T-helper 2 cell (primary cell): ENCODE measurements around the gene SLCO4C1.

Experiments
- DNase-seq, 5 experiments: peaks; one replicate each; pipeline versions ENCODE4 v3.0.0 to v3.0.0-alpha.2; 2012 to 2022

Gene SLCO4C1

DNA sequence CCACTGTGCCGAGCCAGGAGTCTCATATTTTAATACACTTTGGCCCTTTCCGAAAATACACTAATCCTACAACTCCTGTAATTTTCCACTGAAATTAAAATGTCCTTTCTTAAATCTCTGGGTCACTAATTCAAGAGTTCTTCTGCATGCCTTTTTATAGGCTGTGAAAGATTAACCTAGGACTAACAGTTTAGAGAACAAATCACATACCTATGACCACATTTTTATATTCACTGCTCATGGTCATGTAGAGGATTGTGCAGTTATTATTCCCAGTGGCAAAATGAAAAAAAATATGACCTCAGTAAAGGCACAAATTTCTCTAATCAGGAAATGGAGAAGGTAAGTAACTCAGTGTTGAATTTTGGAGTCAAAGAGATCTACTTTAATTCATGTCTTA, 33.4 kb downstream of the SLCO4C1 start:
- no peak for DNase-seq

DNA sequence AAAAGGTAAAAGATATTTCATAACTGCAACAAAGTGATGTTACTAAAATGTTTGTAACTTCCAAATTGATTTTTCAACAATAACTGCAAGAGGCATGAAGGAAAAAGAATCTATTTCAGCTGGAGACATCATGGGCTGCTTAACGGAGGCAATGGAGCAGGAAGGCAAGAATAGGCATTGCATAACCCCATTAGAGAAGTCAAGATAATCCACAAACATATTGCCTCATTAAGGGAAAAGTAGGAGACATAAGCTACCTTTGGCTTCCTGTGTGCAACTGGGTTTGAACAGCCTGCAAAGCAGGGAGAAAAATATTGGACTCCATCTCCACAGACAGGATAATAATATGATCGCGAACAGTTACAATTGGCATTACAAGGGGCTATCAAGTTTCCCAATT, 46.7 kb downstream of the SLCO4C1 start:
- no peak for DNase-seq

DNA sequence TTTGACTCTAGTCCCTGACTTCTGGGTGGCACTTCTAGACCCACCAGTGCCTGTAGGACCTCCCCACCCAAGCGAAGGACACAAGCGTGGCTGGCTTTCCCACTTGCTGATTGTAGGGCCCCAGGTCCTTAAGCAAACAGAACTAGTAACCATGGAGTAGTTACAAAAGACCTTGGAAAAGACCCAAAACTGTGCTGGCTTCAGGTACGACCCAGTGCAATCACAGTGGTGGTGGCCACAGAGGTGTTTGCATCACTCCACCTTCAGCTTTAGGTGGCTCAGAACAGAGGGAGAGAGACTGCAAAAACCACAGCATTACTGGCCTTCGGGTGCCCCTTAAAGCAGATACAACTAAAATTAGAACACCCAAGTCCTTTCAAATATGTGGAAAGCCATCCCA, 52.9 kb downstream of the SLCO4C1 start:
- no peak for DNase-seq

DNA sequence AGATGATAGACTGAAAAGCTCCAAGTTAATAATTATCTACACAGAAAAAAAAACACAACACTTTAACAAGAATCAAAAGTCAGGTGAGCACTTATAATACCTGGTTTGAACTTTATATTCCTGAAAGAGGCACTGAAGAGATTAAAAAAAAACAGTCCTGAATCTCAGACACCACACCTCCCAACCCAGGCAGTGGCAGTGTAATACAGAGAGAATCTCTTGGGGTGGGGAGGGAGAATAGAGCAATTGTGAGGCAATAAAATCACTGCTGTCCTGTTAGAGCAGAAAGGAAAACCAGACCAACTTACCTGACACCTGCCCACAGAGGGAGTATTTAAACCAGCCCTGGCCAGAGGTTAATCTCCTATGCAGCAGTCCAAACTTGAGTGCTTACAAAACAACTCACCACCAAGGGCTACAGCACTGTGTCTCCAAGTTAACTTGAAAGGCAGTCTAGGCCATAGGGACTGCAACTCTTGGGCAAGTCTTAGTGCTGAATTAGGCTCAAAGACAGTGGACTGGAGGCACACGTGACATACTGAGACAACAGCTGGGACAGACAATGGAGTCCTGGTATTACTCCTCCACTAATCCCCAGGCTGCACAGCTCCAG, 54.2 kb downstream of the SLCO4C1 start:
- no peak for DNase-seq

DNA sequence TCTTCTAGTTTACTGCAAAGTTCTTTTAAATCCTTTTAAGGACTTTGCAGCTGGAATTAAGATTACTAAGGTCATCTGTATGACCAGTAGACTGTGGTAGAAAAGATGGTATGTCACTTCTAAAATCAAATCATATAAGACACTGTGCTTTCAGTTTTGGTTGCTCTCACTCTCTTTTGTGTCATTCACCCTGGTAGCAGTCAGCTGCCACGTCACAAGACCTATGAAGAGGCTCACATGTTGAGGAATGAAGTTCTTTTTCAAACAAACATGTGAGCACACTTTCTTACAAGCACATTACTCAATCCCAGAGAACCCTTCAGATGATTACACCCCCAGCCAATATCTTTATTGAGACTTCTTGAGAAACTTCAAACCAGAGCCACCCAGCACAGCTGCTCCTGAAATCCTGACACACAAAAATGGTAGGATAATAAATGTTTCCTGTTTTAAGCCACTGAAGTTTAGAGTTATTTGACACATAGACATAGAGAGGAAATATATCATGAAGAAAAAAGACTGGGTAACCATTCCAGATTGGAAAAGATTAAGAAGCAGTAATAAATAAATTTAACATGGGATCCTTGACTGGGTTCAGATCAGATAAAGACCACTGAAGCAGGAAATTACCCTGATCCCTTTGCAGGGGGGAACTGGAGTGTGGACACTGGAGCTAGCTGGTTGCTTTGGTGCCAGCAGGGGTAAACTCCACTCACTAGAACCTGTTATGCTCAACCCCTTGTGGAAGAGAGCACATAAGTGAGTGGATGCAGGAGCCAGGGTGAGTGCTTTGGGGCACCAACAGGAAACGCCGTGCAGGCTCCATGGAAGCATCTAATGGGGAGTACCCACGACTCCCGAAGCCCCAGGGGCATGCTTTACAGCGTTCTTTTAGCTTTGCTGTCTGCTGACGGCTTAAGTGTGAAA, 64.1 kb downstream of the SLCO4C1 start:
- peak in 1 of 5 experiments; percentile 31 for DNase-seq

DNA sequence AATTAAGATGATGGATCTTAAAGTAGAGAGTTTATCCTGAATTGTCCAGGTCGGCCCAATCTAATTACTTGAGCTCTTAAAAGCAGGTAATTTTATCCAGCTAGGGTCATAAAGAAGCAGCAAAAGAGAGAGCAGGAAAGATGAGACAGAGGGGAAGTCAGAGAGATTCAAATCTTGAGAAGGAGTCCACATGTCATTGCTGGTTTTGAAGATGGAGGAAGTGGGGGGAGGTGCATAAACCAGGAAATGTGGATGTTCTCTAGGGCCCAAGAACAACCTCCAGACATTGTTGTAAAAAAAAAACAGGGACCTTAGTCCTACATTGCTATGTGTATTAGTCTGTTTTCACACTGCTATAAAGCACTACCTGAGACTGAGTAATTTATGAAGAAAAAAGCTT, 66.4 kb downstream of the SLCO4C1 start:
- peak in 1 of 5 experiments; percentile 22 for DNase-seq

DNA sequence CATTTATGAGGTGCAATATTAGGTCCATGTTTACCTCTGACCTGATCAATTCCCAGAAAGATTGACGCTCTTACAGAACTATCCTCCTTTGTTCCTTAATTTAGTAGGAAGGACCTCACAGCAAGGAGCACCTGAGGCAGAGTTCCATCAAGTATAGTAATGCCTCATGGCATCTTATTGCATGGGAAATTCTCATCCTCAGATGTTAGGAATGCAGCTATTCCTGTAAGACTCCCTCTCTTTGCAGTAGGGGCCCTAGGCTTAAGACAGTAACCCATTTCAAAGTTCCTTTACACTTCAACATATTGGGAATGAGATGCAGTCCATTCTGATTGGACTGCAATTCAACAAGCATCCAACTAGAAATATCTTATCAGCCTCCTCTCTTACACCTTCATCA, 69.8 kb downstream of the SLCO4C1 start:
- no peak for DNase-seq

DNA sequence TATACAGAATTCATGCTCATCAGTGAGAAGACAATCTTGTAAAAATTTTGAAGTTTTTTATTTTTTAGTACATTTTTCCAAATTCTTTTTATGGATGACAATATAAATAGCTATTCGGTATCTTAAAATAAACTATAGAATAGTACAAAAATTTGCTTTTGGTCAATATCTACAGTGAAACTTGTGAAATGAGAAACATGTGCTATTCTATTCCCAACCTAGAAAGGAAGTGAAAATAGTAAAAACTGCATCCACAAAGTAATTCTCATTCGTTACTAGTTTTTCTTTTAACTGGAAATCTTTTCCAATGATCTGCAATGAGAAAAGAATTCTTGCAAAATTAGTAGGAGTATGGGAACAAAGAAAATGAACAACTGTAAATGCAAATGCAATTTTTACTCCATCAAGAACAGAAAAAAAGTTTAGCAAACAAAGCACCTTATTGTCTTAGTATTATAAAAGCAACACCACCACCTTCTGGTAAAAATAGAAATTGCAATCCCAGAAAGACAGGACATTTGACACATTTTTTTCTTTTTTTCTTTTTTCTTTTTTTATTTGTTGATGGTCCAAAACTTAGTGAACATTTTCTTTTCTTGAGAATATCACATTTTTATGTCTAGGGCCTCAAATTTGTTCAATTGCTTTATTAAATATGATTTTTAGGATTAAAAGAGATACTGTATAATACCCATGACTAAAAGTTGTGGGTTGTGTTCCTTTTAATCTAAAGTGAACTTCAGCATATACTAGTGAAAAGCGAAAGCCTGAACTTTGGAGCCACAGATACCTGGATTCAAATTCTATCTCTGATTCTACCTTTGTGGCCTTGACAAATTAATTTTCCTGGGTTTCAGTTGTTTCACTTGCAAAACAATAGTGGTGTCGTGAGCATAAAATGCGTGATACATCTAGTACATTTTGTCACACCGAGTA, 72.3 kb downstream of the SLCO4C1 start:
- DNase-seq, result peak in 1 of 5 experiments; percentile 27

DNA sequence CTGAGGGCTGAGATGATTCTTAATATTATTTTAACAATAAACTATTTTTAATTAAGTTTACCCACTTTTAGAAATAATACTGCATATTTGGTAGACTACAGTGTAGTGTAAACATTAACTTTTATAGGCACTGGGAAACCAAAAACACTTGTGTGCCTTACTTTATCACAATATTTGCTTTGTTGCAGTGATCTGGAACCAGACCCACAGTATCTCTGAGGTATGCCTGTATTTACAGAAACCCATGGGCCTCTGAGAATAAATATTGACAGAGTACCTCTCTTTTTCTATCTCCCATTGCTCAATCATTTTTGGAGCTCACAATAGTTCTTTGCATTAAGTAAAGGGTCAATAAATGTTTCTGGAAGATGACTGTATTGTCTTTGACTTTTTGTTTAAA, 73.3 kb downstream of the SLCO4C1 start:
- no peak for DNase-seq

DNA sequence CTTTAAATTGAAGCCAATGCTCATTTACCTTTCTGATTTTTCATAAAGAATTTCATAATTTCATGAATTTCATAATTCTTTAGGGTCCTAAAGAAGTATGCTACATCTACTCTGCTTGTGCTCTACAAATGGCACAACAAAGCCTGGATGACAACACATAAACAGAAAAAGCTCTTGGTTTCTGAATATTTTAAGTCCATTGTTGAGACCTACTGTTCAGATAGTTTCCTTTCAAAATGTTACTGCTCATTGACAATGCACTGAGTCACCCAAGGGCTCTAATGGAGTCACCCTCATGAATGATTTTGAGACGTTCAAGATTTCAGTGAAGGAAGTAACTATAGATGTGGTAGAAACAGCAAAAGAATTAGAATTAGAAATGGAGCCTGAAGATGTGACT, 74.1 kb downstream of the SLCO4C1 start:
- DNase-seq, result no peak

DNA sequence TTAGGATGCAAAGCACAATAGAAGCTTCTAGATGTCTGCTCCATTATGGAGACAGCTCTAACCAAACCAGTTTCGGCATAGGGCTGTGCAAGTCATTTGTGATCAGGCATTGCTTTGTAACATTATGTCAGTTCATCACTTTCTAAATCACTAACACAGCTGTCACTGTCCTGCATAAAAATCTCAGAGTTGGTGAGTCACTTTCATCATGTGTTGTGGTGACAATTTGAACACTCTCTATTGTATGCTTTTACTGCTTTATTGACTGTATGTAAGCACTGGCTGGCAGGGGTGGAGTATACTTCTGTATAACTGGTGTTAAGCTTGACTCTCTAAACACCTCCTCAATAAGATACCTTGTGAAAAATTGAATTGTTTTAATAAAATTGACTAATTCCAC, 77.9 kb downstream of the SLCO4C1 start:
- DNase-seq, result no peak

DNA sequence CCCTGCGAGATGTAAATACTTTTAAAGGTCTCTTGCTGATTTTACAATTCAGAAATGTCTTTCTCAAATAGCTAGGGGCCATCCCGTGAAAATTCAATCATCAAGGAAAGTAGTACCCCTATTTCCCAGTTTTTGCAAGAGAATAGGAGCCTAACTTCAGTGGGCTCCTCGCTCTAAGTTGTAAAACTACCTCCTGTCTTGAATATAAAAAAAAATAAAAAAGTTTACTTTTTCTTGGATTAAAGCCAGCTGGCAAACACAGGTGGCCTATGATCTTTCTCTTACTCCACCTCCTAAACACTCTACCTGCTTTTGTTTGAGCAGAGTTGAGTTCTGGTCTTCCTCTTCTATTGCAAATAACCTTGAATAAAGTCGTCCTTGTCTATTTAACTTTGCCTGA, 79.4 kb downstream of the SLCO4C1 start:
- DNase-seq, result no peak

DNA sequence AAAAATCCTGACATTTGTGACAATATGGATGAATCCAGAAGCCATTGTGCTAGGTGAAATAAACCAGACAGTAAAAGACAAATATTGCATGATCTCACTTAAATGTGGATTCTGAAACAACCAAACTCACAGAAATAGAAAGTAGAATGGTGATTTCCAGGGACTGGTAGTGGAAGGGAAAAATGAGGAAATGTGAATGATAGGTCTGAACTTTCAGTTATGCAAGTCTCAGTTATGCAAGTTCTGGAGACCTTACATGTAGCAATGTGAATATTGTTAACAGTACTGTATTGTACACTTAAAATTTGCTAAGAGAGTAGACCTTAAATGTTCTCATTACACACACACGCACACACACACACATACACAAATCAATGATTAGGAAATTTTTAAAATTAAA, 84.9 kb downstream of the SLCO4C1 start:
- no peak for DNase-seq

DNA sequence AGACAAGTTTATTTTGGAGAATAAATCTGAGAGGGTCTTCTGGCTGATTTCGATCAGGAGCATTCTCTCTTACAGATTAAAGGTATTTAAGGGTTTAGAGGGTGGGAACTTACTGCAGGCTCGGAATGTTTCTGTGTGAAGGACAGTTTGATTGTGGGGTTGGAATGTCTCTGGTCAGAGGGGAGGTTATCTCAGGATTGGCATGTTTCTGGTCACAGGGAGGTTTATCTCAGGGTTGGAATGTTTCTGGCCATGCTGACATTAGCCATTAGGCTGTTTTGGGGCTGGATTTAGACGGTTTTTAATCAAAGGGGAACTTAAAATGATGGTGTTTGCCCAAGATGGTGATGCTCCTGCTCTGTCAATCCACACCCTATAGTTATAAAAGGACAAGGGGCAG, 95.2 kb downstream of the SLCO4C1 start:
- DNase-seq, result no peak

DNA sequence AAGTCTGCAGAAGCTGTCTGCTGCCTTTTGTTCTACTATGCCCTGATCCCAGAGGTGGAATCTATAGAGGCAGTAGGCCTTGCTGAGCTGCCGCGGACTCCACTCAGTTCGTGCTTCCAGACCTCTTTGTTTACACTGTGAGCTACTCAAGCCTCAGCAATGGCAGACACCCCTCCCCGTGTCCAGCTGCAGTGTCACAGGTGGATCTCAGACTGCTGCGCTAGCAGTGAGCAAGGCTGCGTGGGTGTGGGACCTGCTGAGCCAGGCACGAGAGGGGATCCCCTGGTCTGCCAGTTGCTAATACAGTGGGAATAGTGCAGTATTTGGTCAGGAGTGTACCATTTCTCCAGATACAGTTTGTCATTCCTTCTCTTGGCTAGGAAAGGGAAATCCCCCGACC, 99.6 kb downstream of the SLCO4C1 start:
- DNase-seq, result no peak
